K562 (cell line): Measurements from ENCODE around the gene HIF1AN. TPM values are rescaled to one million over a fixed set of nuclear protein-coding genes. Genes with fewer than 3 reads are reported as not detected.

Source experiments
- ATAC-seq: fragments of 200-7000 bp; cut with Tn5 transposase; 3 replicates; pipeline ENCODE4 v1.9.1; 2020; ENCODE audit warnings: moderate library complexity
- BruUV-seq: library from RNA; stranded (reverse); fragments of 400-500 nt; replicated peaks from 2 replicates; lab custom pipeline; 2021; lab: Mats Ljungman, UMichigan
- CTCF ChIA-PET: fragments of 300-600 bp; formaldehyde crosslinking; extraction: SDS; loops from one replicate; lab custom pipeline; 2021; ENCODE audit warnings: low intra/inter-chr PET ratio; lab: Yijun Ruan, JAX
- POLR2A ChIA-PET: fragments of 300-600, 350-650 bp; sonication (Branson Sonifier 250); formaldehyde crosslinking; extraction: SDS; loops from one replicate; lab custom pipeline; 2021; ENCODE audit warnings: antibody characterized with exemption, inconsistent platforms; lab: Yijun Ruan, JAX
- DNase-seq, 4 experiments: peaks; one replicate each; pipeline versions ENCODE4 v3.0.0 to v3.0.0-alpha.2; 2011 to 2018; ENCODE audit warnings: low spot score in 3 of 4, mixed read lengths in 3 of 4; ENCODE audit errors: extremely low read depth in 1 of 4
- FAIRE-seq: peaks from 2 replicates; lab custom pipeline; 2011; peaks lifted over from hg19 to GRCh38; lab: Jason Lieb, UNC
- H2AFZ ChIP-seq: 2 replicates; pipeline ENCODE4 v1.6.0; 2011; ENCODE audit warnings: low read depth, low read length, control low read depth, inconsistent platforms
- H3K27ac ChIP-seq: fragments of 200-600 bp; 3 replicates; pipeline ENCODE4 v1.8.0; 2011; ENCODE audit warnings: low read depth, mild to moderate bottlenecking, control low read depth, inconsistent platforms, low read length, moderate library complexity, mixed read lengths; ENCODE audit errors: extremely low read depth
- H3K27me3 ChIP-seq, 2 experiments: fragments of 300-600 bp in 1 of 2; 2 replicates in 1 of 2; 3 replicates in 1 of 2; pipeline versions ENCODE4 v1.6.0 to v1.8.0; 2011; ENCODE audit warnings: inconsistent platforms in 2 of 2, low read length in 2 of 2, mild to moderate bottlenecking in 1 of 2, mixed read lengths in 1 of 2, moderate library complexity in 1 of 2; ENCODE audit not compliant: control insufficient read depth in 2 of 2, insufficient read depth in 2 of 2
- H3K36me3 ChIP-seq: fragments of 300-600 bp; 3 replicates; pipeline ENCODE4 v1.8.0; 2011; ENCODE audit warnings: mild to moderate bottlenecking, low read length, inconsistent platforms; ENCODE audit not compliant: control insufficient read depth, insufficient read depth
- H3K4me1 ChIP-seq, 2 experiments: fragments of 200-600 bp in 1 of 2; replicated peaks in 1 of 2; 2 replicates in 1 of 2; 3 replicates in 1 of 2; pipeline versions ENCODE4 v1.5.1 to v1.8.0; 2011; ENCODE audit warnings: inconsistent platforms in 2 of 2, low read length in 2 of 2, mild to moderate bottlenecking in 1 of 2, mixed read lengths in 1 of 2, moderate library complexity in 1 of 2; ENCODE audit not compliant: control insufficient read depth in 2 of 2, insufficient read depth in 2 of 2
- H3K4me2 ChIP-seq: 2 replicates; pipeline ENCODE4 v1.6.1; 2011; ENCODE audit warnings: low read length, control low read depth, inconsistent platforms, mixed read lengths; ENCODE audit not compliant: insufficient read depth
- H3K4me3 ChIP-seq: fragments of 200-600 bp; sonication (generic), shearing (Covaris generic); 2 replicates; pipeline ENCODE4 v1.5.1; 2016; ENCODE audit warnings: control low read depth, inconsistent platforms
- H3K79me2 ChIP-seq: fragments of 200-600 bp; 3 replicates; pipeline ENCODE4 v1.8.0; 2011; ENCODE audit warnings: low read length, inconsistent platforms; ENCODE audit not compliant: control insufficient read depth, insufficient read depth
- H3K9ac ChIP-seq, 2 experiments: 2 replicates each; pipeline versions ENCODE4 v1.6.0 to v1.6.1; 2011; ENCODE audit warnings: low read depth in 2 of 2, low read length in 2 of 2, control low read depth in 1 of 2, inconsistent platforms in 1 of 2, mild to moderate bottlenecking in 1 of 2, mixed read lengths in 1 of 2; ENCODE audit not compliant: insufficient read depth in 1 of 2
- H3K9me1 ChIP-seq: one replicate; pipeline ENCODE4 v1.6.0; 2011; ENCODE audit warnings: inconsistent platforms, mild to moderate bottlenecking, low read length, moderate library complexity; ENCODE audit not compliant: control insufficient read depth, insufficient read depth
- H3K9me3 ChIP-seq: replicated peaks from 2 replicates; pipeline ENCODE4 v1.5.1; 2011; ENCODE audit warnings: low read depth, low read length, inconsistent platforms; ENCODE audit not compliant: control insufficient read depth, insufficient read depth
- H4K20me1 ChIP-seq: replicated peaks from 2 replicates; pipeline ENCODE4 v1.6.1; 2011; ENCODE audit warnings: low read length, inconsistent platforms, mixed read lengths; ENCODE audit not compliant: control insufficient read depth, insufficient read depth
- ASH1L ChIP-seq: fragments of 450-650 bp; IDR thresholded peaks from 2 replicates; pipeline ENCODE4 v1.6.1; 2018; ENCODE audit warnings: borderline replicate concordance, mild to moderate bottlenecking, low read depth; ENCODE audit not compliant: partially characterized antibody
- ATF3 ChIP-seq, 2 experiments: fragments of 450-650 bp in 1 of 2; sonication (generic) in 1 of 2; formaldehyde crosslinking in 1 of 2; IDR thresholded peaks in 1 of 2; conservative IDR thresholded peaks in 1 of 2; 2 replicates each; pipeline versions ENCODE4 v1.6.1 to v1.8.1; 2016 to 2023; ENCODE audit warnings: mild to moderate bottlenecking in 2 of 2, moderate library complexity in 2 of 2, inconsistent platforms in 1 of 2, missing genetic modification reagents in 1 of 2
- CHD2 ChIP-seq: IDR thresholded peaks from 2 replicates; pipeline ENCODE4 v1.6.1; 2011; ENCODE audit warnings: low read depth, low read length
- MAZ ChIP-seq, 2 experiments: fragments of 450-650 bp in 1 of 2; sonication (generic) in 1 of 2; formaldehyde crosslinking; IDR thresholded peaks in 1 of 2; conservative IDR thresholded peaks in 1 of 2; 2 replicates each; pipeline versions ENCODE4 v1.4.0 to v1.5.0; 2020; ENCODE audit warnings: mild to moderate bottlenecking in 1 of 2, missing genetic modification reagents in 1 of 2
- NCOA4 ChIP-seq: fragments of 450-650 bp; IDR thresholded peaks from 2 replicates; pipeline ENCODE4 v1.6.1; 2018; ENCODE audit warnings: mild to moderate bottlenecking; ENCODE audit not compliant: partially characterized antibody
- NFYB ChIP-seq: IDR thresholded peaks from 2 replicates; pipeline ENCODE4 v1.6.1; 2011; ENCODE audit warnings: mild to moderate bottlenecking, moderate library complexity; ENCODE audit not compliant: insufficient read length; ENCODE audit errors: extremely low read depth
- PML ChIP-seq: IDR thresholded peaks from 2 replicates; pipeline ENCODE4 v1.6.1; 2012; ENCODE audit warnings: low read length, inconsistent platforms
- POLR3A ChIP-seq: IDR thresholded peaks from 2 replicates; pipeline ENCODE4 v1.6.1; 2011; ENCODE audit warnings: borderline replicate concordance, mild to moderate bottlenecking, moderate library complexity; ENCODE audit not compliant: insufficient read length, insufficient read depth; ENCODE audit errors: extremely low read depth
- PPARD ChIP-seq: fragments of 250-450 bp; sonication (Bioruptor Pico); IDR thresholded peaks from 2 replicates; pipeline ENCODE4 v1.8.0; 2022; ENCODE audit warnings: inconsistent platforms, mild to moderate bottlenecking, moderate library complexity
- SMARCC2 ChIP-seq: fragments of 450-650 bp; IDR thresholded peaks from 2 replicates; pipeline ENCODE4 v1.6.1; 2017; ENCODE audit warnings: antibody characterized with exemption, moderate library complexity, mild to moderate bottlenecking, low read depth
- SRF ChIP-seq, 2 experiments: fragments of 250-450, 450-650 bp in 1 of 2; sonication (Bioruptor Pico) in 1 of 2; sonication (generic) in 1 of 2; formaldehyde crosslinking; IDR thresholded peaks; 2 replicates each; pipeline versions ENCODE4 v1.5.0 to v1.5.1; 2020 to 2022; ENCODE audit warnings: mild to moderate bottlenecking in 1 of 2, missing genetic modification reagents in 1 of 2
- TAL1 ChIP-seq: fragments of 450-650 bp; IDR thresholded peaks from 2 replicates; pipeline ENCODE4 v1.6.1; 2016; ENCODE audit warnings: mild to moderate bottlenecking
- TCF7L2 ChIP-seq: fragments of 150-350 bp; IDR thresholded peaks from 2 replicates; pipeline ENCODE4 v1.6.1; 2016; ENCODE audit warnings: low read depth, mild to moderate bottlenecking, low read length, moderate library complexity
- YBX1 ChIP-seq: fragments of 450-650 bp; IDR thresholded peaks from 2 replicates; pipeline ENCODE4 v1.7.1; 2016; ENCODE audit warnings: mild to moderate bottlenecking
- WGBS: fragments of 100-300 bp; shearing (Covaris generic); methylation state at CpG from one replicate; pipeline ENCODE4 v1.1.6; 2016; ENCODE audit warnings: low coverage, mixed read lengths; ENCODE audit not compliant: insufficient coverage; ENCODE audit errors: missing lambda C conversion rate; 5-methylcytosine and 5-hydroxymethylcytosine counted together
- in situ Hi-C: fragments of 300-500 bp; cut with MboI; formaldehyde crosslinking; loops from 4 replicates; pipeline ENCODE4 v1.15.0; 2018; ENCODE audit warnings: inconsistent platforms, mixed read lengths
- intact Hi-C: fragments of 100-400 bp; cut with micrococcal nuclease; formaldehyde crosslinking; loops from 2 replicates; pipeline ENCODE4 v1.14.2; 2022
- polyA plus RNA-seq, 8 experiments: library from polyadenylated mRNA; depleted of rRNA in 4 of 8; stranded (reverse) in 5 of 8; unstranded in 3 of 8; fragments of >200 nt; fragmentation: Nextera tagmentation in 2 of 8; fragmentation: Illumina TruSeq in 1 of 8; extraction: Ambion mirVana in 2 of 8; extraction: Trizol in 1 of 8; gene quantifications; 2 replicates each; pipeline versions ENCODE4 v1.2.1 to v1.2.3, GENCODE V29; 2011 to 2014; ENCODE audit warnings: inconsistent platforms in 1 of 8, missing spikeins in 1 of 8
- total RNA-seq, 7 experiments: library from RNA; depleted of rRNA in 6 of 7; stranded (reverse); fragments of >200 nt in 6 of 7; fragmentation: Illumina TruSeq in 2 of 7; extraction: Trizol in 2 of 7; gene quantifications; 2 replicates each; pipeline versions ENCODE4 v1.2.1 to v1.2.3, GENCODE V29; 2011 to 2021; ENCODE audit warnings: low replicate concordance in 1 of 7
- TF ChIP-seq, protein P1 (sequence below), 3 experiments: fragments of 200-800 bp in 1 of 3; sonication (Bioruptor generic) in 1 of 3; sonication (generic) in 1 of 3; formaldehyde crosslinking in 1 of 3; IDR thresholded peaks; 2 replicates each; pipeline versions ENCODE4 v1.6.1 to v1.8.0; 2016 to 2022; ENCODE audit warnings: mild to moderate bottlenecking in 2 of 3, missing compliant biosample characterization in 2 of 3, missing genetic modification characterization in 2 of 3, missing genetic modification reagents in 1 of 3
- TF ChIP-seq, protein P2 (sequence below): fragments of 200-400 bp; formaldehyde crosslinking; IDR thresholded peaks from 2 replicates; pipeline ENCODE4 v1.6.1; 2017; ENCODE audit warnings: mild to moderate bottlenecking, low read depth, low read length, moderate library complexity

Gene HIF1AN
- total and polyA plus RNA-seq, 9 of the 15 experiments (the other 6 are each of a cell fraction or from before 2014, with no cell fraction given) = 1.2 to 16.8 (median 6.9) TPM

DNA sequence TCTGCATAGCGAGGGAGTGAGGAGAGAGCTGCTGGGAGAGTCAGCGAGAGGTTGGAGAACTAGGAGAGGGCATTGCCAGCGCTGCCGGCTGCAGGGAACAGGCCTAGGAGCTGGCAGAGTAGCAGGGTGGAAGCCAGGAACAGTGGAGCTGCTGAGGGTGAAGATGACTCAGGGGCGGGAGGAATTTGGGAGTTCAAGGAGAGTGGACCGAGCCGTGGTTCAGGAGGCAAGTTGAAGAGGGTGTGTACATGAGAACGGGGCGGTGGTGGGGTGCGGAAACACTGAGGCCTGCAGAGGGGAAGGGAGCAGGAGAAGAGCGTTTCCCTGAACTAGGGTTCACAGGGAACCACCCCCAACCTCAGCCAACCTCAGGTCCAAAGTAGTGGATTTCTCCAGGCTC, 31.5 kb downstream of the HIF1AN start (continued):
- TF ChIP-seq NFYB (no peak), SRF (CRISPR knock-in tag; IDR thresholded peaks at IDR 0.05) (no peak), POLR3A (no peak), YBX1 (no peak), TAL1 (no peak), TCF7L2 (no peak), NCOA4 (no peak), PML (no peak)

DNA sequence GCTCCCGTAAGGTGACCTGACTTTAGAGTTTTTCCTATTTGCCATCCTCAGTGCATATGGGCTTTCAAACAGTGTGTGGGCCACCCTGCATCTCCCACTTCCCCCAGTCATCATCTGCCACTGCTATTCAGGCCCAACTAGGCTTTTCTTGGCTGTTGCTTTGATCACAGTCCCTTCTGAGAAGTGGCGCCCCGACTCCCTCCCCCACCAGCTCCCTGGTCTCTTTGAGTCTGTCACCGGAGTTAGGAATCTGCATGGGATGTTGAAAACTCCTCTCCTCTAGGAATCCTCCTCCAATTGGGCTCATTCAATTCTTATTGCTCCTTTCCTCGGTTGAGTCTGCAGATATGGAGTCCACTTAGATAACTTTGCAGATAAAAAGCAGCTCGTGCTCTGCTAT, 32.1 kb downstream of the HIF1AN start:
- 8% methylated on average over 6 of the region's 6 CpGs for WGBS
- no peak for ATAC-seq

More for the DNA sequence above, 32.1 kb downstream of the HIF1AN start:
- H3K36me3 ChIP-seq = no peaks in the 10 kb centered on the region
- H3K9me3 ChIP-seq = no peaks in the 10 kb centered on the region
- H3K4me1 ChIP-seq = peaks cover 0 to 6% of the 10 kb centered on the region in 2 experiments; a peak in 2 of 5 replicates
- H3K27me3 ChIP-seq = peaks cover 3 to 31% of the 10 kb centered on the region in 2 experiments; a peak in 3 of 5 replicates
- DNase-seq (no peak), FAIRE-seq (no peak)
- H3K4me2 ChIP-seq = no peak overlapping the region
- no peaks in the 10 kb centered on the region; the same call in 1 of the 2 replicates for H4K20me1 ChIP-seq
- H3K9ac ChIP-seq = no peak overlapping the region
- H3K4me3 ChIP-seq = no peak overlapping the region
- in situ Hi-C loops = loop anchor here (25.0 kb wide), 1 partner anchor 294 kb away; no protein-coding TSS in a partner anchor
- CTCF ChIA-PET = no interaction called here
- BruUV-seq = no TSS peak
- TF ChIP-seq CHD2 (no peak), MAZ (CRISPR knock-in tag; conservative IDR thresholded peaks at IDR 0.05 in 1 of 2, IDR thresholded peaks at IDR 0.05 in 1 of 2) (no peak), PPARD (CRISPR knock-in tag) (no peak), SMARCC2 (no peak), ASH1L (no peak), ATF3 (IDR thresholded peaks at IDR 0.05) (no peak), ATF3 (CRISPR knock-in tag; conservative IDR thresholded peaks at IDR 0.05) (no peak)
- TF ChIP-seq, protein P1, sequence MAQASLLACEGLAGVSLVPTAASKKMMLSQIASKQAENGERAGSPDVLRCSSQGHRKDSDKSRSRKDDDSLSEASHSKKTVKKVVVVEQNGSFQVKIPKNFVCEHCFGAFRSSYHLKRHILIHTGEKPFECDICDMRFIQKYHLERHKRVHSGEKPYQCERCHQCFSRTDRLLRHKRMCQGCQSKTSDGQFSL (CRISPR knock-in tag; IDR thresholded peaks at IDR 0.05) = no peak
- TF ChIP-seq, protein P1 (tag; IDR thresholded peaks at IDR 0.05) = no peak
- TF ChIP-seq, protein P2, sequence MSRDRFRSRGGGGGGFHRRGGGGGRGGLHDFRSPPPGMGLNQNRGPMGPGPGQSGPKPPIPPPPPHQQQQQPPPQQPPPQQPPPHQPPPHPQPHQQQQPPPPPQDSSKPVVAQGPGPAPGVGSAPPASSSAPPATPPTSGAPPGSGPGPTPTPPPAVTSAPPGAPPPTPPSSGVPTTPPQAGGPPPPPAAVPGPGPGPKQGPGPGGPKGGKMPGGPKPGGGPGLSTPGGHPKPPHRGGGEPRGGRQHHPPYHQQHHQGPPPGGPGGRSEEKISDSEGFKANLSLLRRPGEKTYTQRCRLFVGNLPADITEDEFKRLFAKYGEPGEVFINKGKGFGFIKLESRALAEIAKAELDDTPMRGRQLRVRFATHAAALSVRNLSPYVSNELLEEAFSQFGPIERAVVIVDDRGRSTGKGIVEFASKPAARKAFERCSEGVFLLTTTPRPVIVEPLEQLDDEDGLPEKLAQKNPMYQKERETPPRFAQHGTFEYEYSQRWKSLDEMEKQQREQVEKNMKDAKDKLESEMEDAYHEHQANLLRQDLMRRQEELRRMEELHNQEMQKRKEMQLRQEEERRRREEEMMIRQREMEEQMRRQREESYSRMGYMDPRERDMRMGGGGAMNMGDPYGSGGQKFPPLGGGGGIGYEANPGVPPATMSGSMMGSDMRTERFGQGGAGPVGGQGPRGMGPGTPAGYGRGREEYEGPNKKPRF = no peak
- H2AFZ ChIP-seq = no peak overlapping the region
- no peak overlapping the region for H3K27ac ChIP-seq
- intact Hi-C loops = no loop called here
- POLR2A ChIA-PET = interaction anchor here (1.0 kb wide), 1 partner anchor 10 kb away, joined by 3 read pairs; no protein-coding TSS in a partner anchor
- H3K79me2 ChIP-seq = no peaks in the 10 kb centered on the region
- H3K9me1 ChIP-seq = no peaks in the 10 kb centered on the region
